Loucy (cell line): ENCODE data around the gene PPIL1.
A peak's percentile ranks its signal among the peaks of the same experiment; 100 is the strongest.

Experiments
- H2AFZ ChIP-seq: fragments of 200-600 bp; sonication (generic); 2 replicates; pipeline ENCODE4 v1.6.0; 2016; ENCODE audit warnings: antibody characterized with exemption, mild to moderate bottlenecking, low read length, moderate library complexity
- H3F3A ChIP-seq: fragments of 200-600 bp; 2 replicates; pipeline ENCODE4 v1.6.0; 2016; ENCODE audit warnings: antibody characterized with exemption, low read depth, mild to moderate bottlenecking
- H3K27me3 ChIP-seq: fragments of 200-600 bp; sonication (generic); 2 replicates; pipeline ENCODE4 v1.6.1; 2014; ENCODE audit warnings: low read length, mild to moderate bottlenecking; ENCODE audit not compliant: insufficient read depth, poor library complexity, severe bottlenecking
- H3K36me3 ChIP-seq: fragments of 200-600 bp; sonication (generic); 2 replicates; pipeline ENCODE4 v1.6.1; 2016; ENCODE audit warnings: low read length; ENCODE audit not compliant: insufficient read depth
- H3K4me1 ChIP-seq: fragments of 200-600 bp; sonication (generic); 2 replicates; pipeline ENCODE4 v1.5.1; 2014; ENCODE audit warnings: low read length, mild to moderate bottlenecking; ENCODE audit not compliant: insufficient read depth, poor library complexity, severe bottlenecking
- H3K4me2 ChIP-seq: fragments of 200-600 bp; sonication (generic); 2 replicates; pipeline ENCODE4 v1.6.0; 2014; ENCODE audit warnings: antibody characterized with exemption, low read length, low read depth, mild to moderate bottlenecking; ENCODE audit not compliant: poor library complexity, severe bottlenecking
- H3K4me3 ChIP-seq: fragments of 200-600 bp; sonication (generic); 2 replicates; pipeline ENCODE4 v1.5.1; 2014; ENCODE audit warnings: low read length, mild to moderate bottlenecking, mixed read lengths; ENCODE audit not compliant: poor library complexity, severe bottlenecking
- H3K79me2 ChIP-seq: fragments of 200-600 bp; sonication (generic); 2 replicates; pipeline ENCODE4 v1.6.1; 2014; ENCODE audit warnings: low read length; ENCODE audit not compliant: insufficient read depth
- H3K9ac ChIP-seq: fragments of 200-600 bp; sonication (generic); 2 replicates; pipeline ENCODE4 v1.6.0; 2014; ENCODE audit warnings: mild to moderate bottlenecking, low read depth, low read length, moderate library complexity; ENCODE audit not compliant: poor library complexity, severe bottlenecking
- H3K9me2 ChIP-seq: fragments of 200-600 bp; sonication (generic); replicated peaks from 2 replicates; pipeline ENCODE4 v1.6.1; 2016; ENCODE audit warnings: low read depth, low read length, mixed read lengths
- H3K9me3 ChIP-seq: fragments of 200-600 bp; sonication (generic); 2 replicates; pipeline ENCODE4 v1.6.1; 2014; ENCODE audit warnings: mild to moderate bottlenecking, antibody characterized with exemption, low read length, low read depth; ENCODE audit not compliant: insufficient read depth
- H4K20me1 ChIP-seq: fragments of 200-600 bp; sonication (generic); 2 replicates; pipeline ENCODE4 v1.6.0; 2014; ENCODE audit warnings: antibody characterized with exemption, low read length, mild to moderate bottlenecking; ENCODE audit not compliant: insufficient read depth, poor library complexity, severe bottlenecking
- CTCF ChIP-seq: fragments of 200-600 bp; sonication (generic); conservative IDR thresholded peaks from 2 replicates; pipeline ENCODE4 v1.5.1; 2014; ENCODE audit warnings: mild to moderate bottlenecking, antibody characterized with exemption, low read length
- EZH2phosphoT487 ChIP-seq: fragments of 200-600 bp; IDR thresholded peaks from 2 replicates; pipeline ENCODE4 v1.6.1; 2018; ENCODE audit warnings: antibody characterized with exemption, mild to moderate bottlenecking, moderate library complexity, borderline replicate concordance

The PPIL1 gene

GRCh38 chr6:36912586-36912985 is 38.0 kb upstream of the PPIL1 start:
- Histone ChIP-seq H3K36me3 (peaks cover 16% of the 10 kb centered on the region; the same call in 1 of the 2 replicates), H3K4me3 (peak overlapping the region; percentile 74), H3K79me2 (peaks cover 5% of the 10 kb centered on the region; the same call in 1 of the 2 replicates), H3K27me3 (no peaks in the 10 kb centered on the region), H3K4me1 (peaks cover 73% of the 10 kb centered on the region), H4K20me1 (no peaks in the 10 kb centered on the region), H3K9me2 (no peaks in the 10 kb centered on the region), H3K4me2 (peak overlapping the region; percentile 98), H3F3A (peaks cover 17% of the 10 kb centered on the region), H3K9ac (peak overlapping the region; percentile 81), H3K9me3 (no peaks in the 10 kb centered on the region), H2AFZ (no peak overlapping the region)
- peak; percentile 81 for TF ChIP-seq EZH2phosphoT487
- no peak; the same call in 1 of the 2 replicates for TF ChIP-seq CTCF

- Histone ChIP-seq H3K79me2 (peaks cover 5% of the 10 kb centered on the region; the same call in 1 of the 2 replicates), H3K9ac (peak overlapping the region; percentile 81), H3K27me3 (no peaks in the 10 kb centered on the region), H3K9me2 (no peaks in the 10 kb centered on the region), H3K36me3 (peaks cover 12% of the 10 kb centered on the region; the same call in 1 of the 2 replicates), H3K9me3 (no peaks in the 10 kb centered on the region), H3K4me2 (peak overlapping the region; percentile 98), H4K20me1 (no peaks in the 10 kb centered on the region), H3K4me3 (peak overlapping the region; percentile 74), H2AFZ (no peak overlapping the region), H3K4me1 (peaks cover 78% of the 10 kb centered on the region), H3F3A (peaks cover 17% of the 10 kb centered on the region)
- TF ChIP-seq EZH2phosphoT487 (no peak), CTCF (no peak)
These were observed 37.4 kb upstream of the PPIL1 start for GRCh38 chr6:36912030-36912454.

- H3K9ac ChIP-seq, result peak overlapping the region; percentile 45
- H3K4me2 ChIP-seq, result peak overlapping the region; percentile 10
- no peak overlapping the region for H2AFZ ChIP-seq
- H3F3A ChIP-seq, result peaks cover 17% of the 10 kb centered on the region
- no peaks in the 10 kb centered on the region for H3K9me3 ChIP-seq
- no peaks in the 10 kb centered on the region for H3K27me3 ChIP-seq
- peaks cover 91% of the 10 kb centered on the region for H3K4me1 ChIP-seq
- H3K79me2 ChIP-seq, result peaks cover 10% of the 10 kb centered on the region; the same call in 1 of the 2 replicates
- no peaks in the 10 kb centered on the region for H3K36me3 ChIP-seq
- no peak overlapping the region for H3K4me3 ChIP-seq
- TF ChIP-seq CTCF (no peak), EZH2phosphoT487 (no peak)
- no peaks in the 10 kb centered on the region for H4K20me1 ChIP-seq
- no peaks in the 10 kb centered on the region for H3K9me2 ChIP-seq
These were observed 34.1 kb upstream of the PPIL1 start for GRCh38 chr6:36908747-36909146.
